Endothelial cell of umbilical vein (primary cell): ENCODE results near the gene MRPS27. TPM values are rescaled to one million over a fixed set of nuclear protein-coding genes. Genes with fewer than 3 reads are reported as not detected.

Experiments used
- Bru-seq: library from RNA; stranded (reverse); fragments of 400-500 nt; gene quantifications from one replicate; lab custom pipeline; 2021; lab: Mats Ljungman, UMichigan
- BruChase-seq, 2 experiments: library from RNA; stranded (reverse); fragments of 400-500 nt; gene quantifications; one replicate each; lab custom pipeline; 2021; lab: Mats Ljungman, UMichigan
- BruUV-seq: library from RNA; stranded (reverse); fragments of 400-500 nt; replicated peaks from 2 replicates; lab custom pipeline; 2021; lab: Mats Ljungman, UMichigan
- CTCF ChIA-PET: fragments of 300-600, 350-600 bp; sonication (Branson Sonifier 250); formaldehyde crosslinking; loops from one replicate; lab custom pipeline; 2021; ENCODE audit warnings: antibody characterized with exemption, inconsistent platforms; lab: Charles Lee
- POLR2A ChIA-PET: fragments of 300-600, 350-600 bp; sonication (Branson Sonifier 250); formaldehyde crosslinking; loops from one replicate; lab custom pipeline; 2021; ENCODE audit warnings: antibody characterized with exemption, inconsistent platforms; lab: Charles Lee
- DNase-seq: peaks from one replicate; pipeline ENCODE4 v3.0.0-alpha.2; 2011; ENCODE audit warnings: low read depth, low spot score
- FAIRE-seq: peaks from 2 replicates; lab custom pipeline; 2011; peaks lifted over from hg19 to GRCh38; lab: Jason Lieb, UNC
- H2AFZ ChIP-seq: 2 replicates; pipeline ENCODE4 v1.6.0; 2012; ENCODE audit warnings: low read depth, low read length, control low read depth, inconsistent platforms
- H3K27ac ChIP-seq: 2 replicates; pipeline ENCODE4 v1.5.1; 2011; ENCODE audit warnings: low read depth, mild to moderate bottlenecking, control low read depth, low read length, moderate library complexity; ENCODE audit not compliant: insufficient read depth
- H3K27me3 ChIP-seq, 2 experiments: 2 replicates each; pipeline versions ENCODE4 v1.6.0 to v1.6.1; 2011; ENCODE audit warnings: low read length in 2 of 2, mixed read lengths in 1 of 2; ENCODE audit not compliant: control insufficient read depth in 2 of 2, insufficient read depth in 2 of 2
- H3K36me3 ChIP-seq, 2 experiments: 2 replicates in 1 of 2; 3 replicates in 1 of 2; pipeline ENCODE4 v1.5.1; 2011; ENCODE audit warnings: low read length in 2 of 2, mild to moderate bottlenecking in 1 of 2, moderate library complexity in 1 of 2; ENCODE audit not compliant: control insufficient read depth in 2 of 2, insufficient read depth in 2 of 2; ENCODE audit errors: extremely low read depth in 1 of 2
- H3K4me1 ChIP-seq: 3 replicates; pipeline ENCODE4 v1.5.1; 2011; ENCODE audit warnings: mild to moderate bottlenecking, low read length; ENCODE audit not compliant: control insufficient read depth, insufficient read depth; ENCODE audit errors: extremely low read depth
- H3K4me2 ChIP-seq: 2 replicates; pipeline ENCODE4 v1.6.1; 2011; ENCODE audit warnings: low read length, control low read depth, mixed read lengths; ENCODE audit not compliant: insufficient read depth
- H3K4me3 ChIP-seq, 3 experiments: fragments of 200-600 bp in 1 of 3; sonication (generic), shearing (Covaris generic) in 1 of 3; replicated peaks in 1 of 3; 2 replicates each; pipeline ENCODE4 v1.5.1; 2011 to 2016; ENCODE audit warnings: control low read depth in 3 of 3, low read length in 3 of 3, mild to moderate bottlenecking in 2 of 3, inconsistent platforms in 1 of 3, low read depth in 1 of 3, moderate library complexity in 1 of 3; ENCODE audit not compliant: insufficient read depth in 1 of 3
- H3K79me2 ChIP-seq: 2 replicates; pipeline ENCODE4 v1.6.0; 2012; ENCODE audit warnings: low read length, inconsistent platforms; ENCODE audit not compliant: control insufficient read depth, insufficient read depth
- H3K9ac ChIP-seq: replicated peaks from 2 replicates; pipeline ENCODE3; 2011; ENCODE audit warnings: low read length, control low read depth; ENCODE audit not compliant: insufficient read depth; ENCODE audit errors: extremely low read depth
- H3K9me1 ChIP-seq: replicated peaks from 3 replicates; pipeline ENCODE4 v1.6.0; 2011; ENCODE audit warnings: mild to moderate bottlenecking, low read length; ENCODE audit not compliant: control insufficient read depth, insufficient read depth; ENCODE audit errors: extremely low read depth
- H3K9me3 ChIP-seq: replicated peaks from 2 replicates; pipeline ENCODE4 v1.5.1; 2012; ENCODE audit warnings: low read length, inconsistent platforms; ENCODE audit not compliant: control insufficient read depth, insufficient read depth
- H4K20me1 ChIP-seq: replicated peaks from 2 replicates; pipeline ENCODE3; 2011; ENCODE audit warnings: mild to moderate bottlenecking, low read length; ENCODE audit not compliant: control insufficient read depth, insufficient read depth; ENCODE audit errors: extremely low read depth
- CTCF ChIP-seq, 2 donors: IDR thresholded peaks; 1 replicate in 1 of 2; 2 replicates in 1 of 2; pipeline ENCODE4 v1.5.1; 2011; ENCODE audit warnings: low read length in 2 of 2, mild to moderate bottlenecking in 2 of 2, moderate library complexity in 2 of 2, control low read depth in 1 of 2, inconsistent platforms in 1 of 2, low read depth in 1 of 2; ENCODE audit not compliant: insufficient read depth in 1 of 2; ENCODE audit errors: extremely low read depth in 1 of 2
- EZH2 ChIP-seq: IDR thresholded peaks from 2 replicates; pipeline ENCODE4 v1.6.1; 2012; ENCODE audit warnings: borderline replicate concordance, low read depth, mild to moderate bottlenecking, moderate library complexity, low read length, inconsistent platforms; ENCODE audit not compliant: severe bottlenecking
- FOS ChIP-seq: IDR thresholded peaks from 2 replicates; pipeline ENCODE4 v1.6.1; 2011; ENCODE audit warnings: mild to moderate bottlenecking, low read length, moderate library complexity, borderline replicate concordance; ENCODE audit not compliant: insufficient read depth
- GATA2 ChIP-seq: IDR thresholded peaks from 2 replicates; pipeline ENCODE4 v1.7.0; 2011; ENCODE audit warnings: low read depth, mild to moderate bottlenecking, moderate library complexity, mixed read lengths, low read length; ENCODE audit not compliant: insufficient read length, insufficient read depth
- JUN ChIP-seq: IDR thresholded peaks from 2 replicates; pipeline ENCODE4 v1.6.1; 2011; ENCODE audit warnings: borderline replicate concordance, low read depth; ENCODE audit not compliant: insufficient read length, insufficient read depth
- MAX ChIP-seq: IDR thresholded peaks from 2 replicates; pipeline ENCODE4 v1.6.1; 2011; ENCODE audit not compliant: insufficient read depth, insufficient read length
- MYC ChIP-seq: IDR thresholded peaks from one replicate; pipeline ENCODE4 v1.6.1; 2011; ENCODE audit warnings: mild to moderate bottlenecking, low read depth, low read length
- POLR2A ChIP-seq: IDR thresholded peaks from 2 replicates; pipeline ENCODE4 v1.6.1; 2012; ENCODE audit warnings: low read depth, mild to moderate bottlenecking, control low read depth, low read length
- POLR2AphosphoS5 ChIP-seq: IDR thresholded peaks from 2 replicates; pipeline ENCODE4 v1.6.1; 2012; ENCODE audit warnings: low read depth, mild to moderate bottlenecking, control low read depth, low read length, moderate library complexity; ENCODE audit not compliant: insufficient read depth
- dilution Hi-C: fragments of 300-500 bp; cut with MboI; formaldehyde crosslinking; loops from one replicate; pipeline ENCODE4 v1.15.0; 2019; ENCODE audit warnings: low sequenced_read_pairs; ENCODE audit not compliant: extremely low pct_ligation_motif_present
- intact Hi-C: fragments of 100-400 bp; cut with micrococcal nuclease; formaldehyde crosslinking; loops from one replicate; pipeline ENCODE4 v1.10.0; 2022
- long read RNA-seq: library from polyadenylated mRNA; stranded (forward); transcript quantifications from one replicate; pipeline ENCODE4 v2.0.0, GENCODE V29; 2021
- polyA minus RNA-seq, 3 experiments: library from RNA; depleted of rRNA, polyadenylated mRNA; stranded (reverse); fragments of >200 nt; gene quantifications; 1 replicate in 1 of 3; 2 replicates in 2 of 3; pipeline ENCODE4 v1.2.3, GENCODE V29; 2011
- polyA plus RNA-seq, 4 experiments: library from polyadenylated mRNA; depleted of rRNA in 3 of 4; stranded (reverse) in 3 of 4; unstranded in 1 of 4; fragments of >200 nt; gene quantifications; 2 replicates each; pipeline versions ENCODE4 v1.2.1 to v1.2.3, GENCODE V29; 2011 to 2012; ENCODE audit warnings: missing spikeins in 1 of 4
- total RNA-seq: library from RNA; stranded (reverse); gene quantifications from 2 replicates; pipeline ENCODE4 v1.2.3, GENCODE V29; 2021

MRPS27 gene
- 58.0 and 67.1 TPM in 2 replicates for total RNA-seq
- polyA plus RNA-seq, result 52.3 and 56.0 TPM in 2 replicates
- 60.4 and 61.2 TPM in 2 replicates for polyA plus RNA-seq (2011; cell fraction: cytosol; rRNA removed)
- 55.9 and 69.8 TPM in 2 replicates for polyA plus RNA-seq (2011; cell fraction: nucleus; rRNA removed)
- polyA plus RNA-seq (2012), result 36.8 and 50.1 TPM in 2 replicates
- 65.2 and 132 TPM in 2 replicates for polyA minus RNA-seq
- polyA minus RNA-seq (2011; cell fraction: cytosol; rRNA and poly(A)+ RNA removed), result 99.1 TPM
- polyA minus RNA-seq (2011; cell fraction: nucleus; rRNA and poly(A)+ RNA removed), result 54.7 and 79.2 TPM in 2 replicates
- Bru-seq, nascent RNA, result percentile 88 among the genes with signal in this experiment
- BruChase-seq, experiment 1, labeled RNA remaining after a 6-hour chase, result percentile 73 among the genes with signal in this experiment
- BruChase-seq, experiment 2, labeled RNA remaining after a 2-hour chase, result percentile 65 among the genes with signal in this experiment
- long read RNA-seq, transcript MRPS27-201 (11 exons, 2,785 nt), result major isoform, 192 of 234 reads
- long read RNA-seq, transcript MRPS27-202 (11 exons, 2,628 nt), result minor isoform, 12 of 234 reads
- long read RNA-seq, partial matches to known transcripts, result 3 of 234 reads
- long read RNA-seq, other reads (novel, unspliced or antisense), result 24 of 234 reads

- CTCF ChIA-PET, result interaction anchor here (0.6 to 1.9 kb wide), 13 partner anchors 9 to 537 kb away, joined by 3 to 11 read pairs (median 4); no protein-coding TSS in a partner anchor
These were observed at the start of gene MRPS27, which contains the start of gene PTCD2 for GRCh38 chr5:72319976-72320752. MRPS27 (minus strand) TSS chr5:72320240; CDS start chr5:72320221, 19 bp downstream. PTCD2 (plus strand) TSS chr5:72320373; CDS start chr5:72320383, 10 bp downstream.

More at GRCh38 chr5:72319976-72320752, at the start of gene MRPS27, which contains the start of gene PTCD2:
- Histone ChIP-seq H3K9ac (peak within 1 kb of the TSS; percentile 54), H3K4me1 (peaks cover 6% of the 10 kb centered on the region), H3K4me2 (peak within 1 kb of the TSS; percentile 92), H2AFZ (peak within 1 kb of the TSS; percentile 88), H3K27ac (peak within 1 kb of the TSS; percentile 14), H3K36me3 (peaks cover 2% of the 10 kb centered on the region in 2 experiments), H3K27me3 (no peaks in the 10 kb centered on the region), H3K9me1 (no peaks in the 10 kb centered on the region), H4K20me1 (no peaks in the 10 kb centered on the region), H3K79me2 (peaks cover 35% of the 10 kb centered on the region), H3K4me3 (peak within 1 kb of the TSS; percentile 49 to 80 (median 70)), H3K9me3 (no peaks in the 10 kb centered on the region)
- dilution Hi-C loops, result no loop called here
- intact Hi-C loops, result loop anchor here (1.0 kb wide), 4 partner anchors 12 to 497 kb away; no protein-coding TSS in a partner anchor
- DNase-seq (peak; percentile 98), FAIRE-seq (peak; percentile 98)
- BruUV-seq, result no TSS peak
- TF ChIP-seq CTCF (IDR thresholded peaks at IDR 0.05; ENCODE audit: extremely low read depth in 1 of 2, insufficient read depth in 1 of 2, low read depth in 1 of 2, low read length in 2 of 2) (peak; percentile 8 to 28), MYC (peak; percentile 38), JUN (no peak), MAX (peak; percentile 46), GATA2 (no peak), POLR2AphosphoS5 (peak; percentile 96), EZH2 (no peak), FOS (no peak), POLR2A (peak; percentile 97)
- POLR2A ChIA-PET, result interaction anchor here (0.6 to 1.0 kb wide), 4 partner anchors 12 to 497 kb away, joined by 3 to 8 read pairs (median 6); no protein-coding TSS in a partner anchor
